GM19395 (cell line): ENCODE results near the gene DGKA.
"Not testable (repeated sequence)": the region's sequence is repeated elsewhere in the genome, so short reads cannot be mapped to it uniquely, and the experiment has no call there.

Source experiments
- ATAC-seq: cut with Tn5 transposase; IDR thresholded peaks from one replicate; pipeline ENCODE4 v1.9.1; 2021; ENCODE audit warnings: mild to moderate bottlenecking, moderate library complexity; ENCODE audit not compliant: unreplicated experiment

Gene DGKA

GRCh38 chr12:55930771-55931316 is at the start of gene DGKA:
Gene DGKA (plus strand): TSS chr12:55931162. CDS start chr12:55936504, 5,342 bp downstream.
- ATAC-seq: peak; percentile 20

- no peak for ATAC-seq
Measured at GRCh38 chr12:55885113-55885512, 45.8 kb upstream of the DGKA start.

GRCh38 chr12:55891310-55891709 is 39.7 kb upstream of the DGKA start:
- no peak for ATAC-seq

- no peak for ATAC-seq
Measured at GRCh38 chr12:55893723-55894122, 37.2 kb upstream of the DGKA start.

GRCh38 chr12:55899082-55899481 is 31.9 kb upstream of the DGKA start:
- no peak for ATAC-seq

GRCh38 chr12:55901881-55902490 is 29.0 kb upstream of the DGKA start:
- ATAC-seq: no peak

- ATAC-seq: no peak
Measured at GRCh38 chr12:55906056-55906455, 24.9 kb upstream of the DGKA start.

GRCh38 chr12:55908726-55909512 is 22.0 kb upstream of the DGKA start:
- ATAC-seq: no peak

- no peak for ATAC-seq
Measured at GRCh38 chr12:55909513-55909884, 21.5 kb upstream of the DGKA start.

GRCh38 chr12:55912908-55913307 is 18.1 kb upstream of the DGKA start:
- no peak for ATAC-seq

- no peak for ATAC-seq
Measured at GRCh38 chr12:55915482-55915859, 15.5 kb upstream of the DGKA start.

GRCh38 chr12:55919032-55919431 is 11.9 kb upstream of the DGKA start:
- not testable (repeated sequence) for ATAC-seq

GRCh38 chr12:55922126-55922525 is 8.8 kb upstream of the DGKA start:
- no peak for ATAC-seq

- not testable (repeated sequence) for ATAC-seq
Measured at GRCh38 chr12:55923648-55924047, 7.3 kb upstream of the DGKA start.

GRCh38 chr12:55925371-55925770 is 5.6 kb upstream of the DGKA start:
- ATAC-seq: no peak

- ATAC-seq: peak; percentile 0
Measured at GRCh38 chr12:55925870-55926737, 4.9 kb upstream of the DGKA start.

GRCh38 chr12:55926738-55927587 is 4.0 kb upstream of the DGKA start:
- ATAC-seq: peak; percentile 46

GRCh38 chr12:55927588-55928502 is 3.1 kb upstream of the DGKA start, which contains the start of gene PYM1:
Gene PYM1 (minus strand): TSS chr12:55927894. CDS start chr12:55927761, 133 bp downstream.
- peak; percentile 41 for ATAC-seq

- ATAC-seq: peak; percentile 46
Measured at GRCh38 chr12:55929306-55929791, 1.6 kb upstream of the DGKA start.
